Sigmoid colon (tissue), 7 donors: ENCODE data around the gene SDHAF2. TPM values are rescaled to one million over a fixed set of nuclear protein-coding genes. Genes with fewer than 3 reads are reported as not detected.
A peak's percentile ranks its signal among the peaks of the same experiment; 100 is the strongest.

Source experiments
- DNase-seq: peaks from one replicate; pipeline ENCODE4 v3.0.0-alpha.2; 2019
- H3K27ac ChIP-seq, 4 donors: fragments of 200-600 bp; sonication (generic); one replicate each; pipeline ENCODE4 v1.5.1; 2016 to 2019; ENCODE audit warnings: mild to moderate bottlenecking in 1 of 4
- H3K27me3 ChIP-seq, 3 donors: fragments of 200-600 bp; sonication (generic); one replicate each; pipeline ENCODE4 v1.5.1; 2019; ENCODE audit warnings: mild to moderate bottlenecking in 1 of 3
- H3K36me3 ChIP-seq, 4 donors: fragments of 200-600 bp; sonication (generic); one replicate each; pipeline ENCODE4 v1.5.1; 2016 to 2019
- H3K4me1 ChIP-seq, 4 donors: fragments of 200-600 bp; sonication (generic); one replicate each; pipeline ENCODE4 v1.5.1; 2017 to 2019
- H3K4me3 ChIP-seq, 4 donors: fragments of 200-600 bp; sonication (generic); one replicate each; pipeline ENCODE4 v1.5.1; 2017 to 2019; ENCODE audit warnings: mild to moderate bottlenecking in 2 of 4, moderate library complexity in 1 of 4
- H3K9me3 ChIP-seq, 4 donors: fragments of 200-600 bp in 3 of 4; sonication (generic) in 3 of 4; one replicate each; pipeline versions ENCODE4 v1.5.1 to v1.6.1; 2013 to 2019
- EP300 ChIP-seq, 4 donors: sonication (generic); formaldehyde crosslinking; IDR thresholded peaks; one replicate each; pipeline ENCODE4 v1.6.1; 2017; ENCODE audit warnings: antibody characterized with exemption in 4 of 4
- POLR2A ChIP-seq, 2 donors: fragments of 450-650 bp; IDR thresholded peaks; one replicate each; pipeline ENCODE4 v1.6.1; 2016; ENCODE audit warnings: antibody characterized with exemption in 2 of 2, mild to moderate bottlenecking in 2 of 2, moderate library complexity in 2 of 2
- POLR2AphosphoS5 ChIP-seq, 4 donors: sonication (generic); formaldehyde crosslinking; IDR thresholded peaks; one replicate each; pipeline ENCODE4 v1.6.1; 2017; ENCODE audit warnings: antibody characterized with exemption in 4 of 4
- WGBS, 2 donors: extraction: QIAGEN DNeasy Blood & Tissue Kit; methylation state at CpG; one replicate each; pipeline ENCODE4 v1.1.7; 2013; 5-methylcytosine and 5-hydroxymethylcytosine counted together
- intact Hi-C: fragments of 100-400 bp; cut with DNase I; formaldehyde crosslinking; loops from one replicate; pipeline ENCODE4 v1.15.1; 2023
- polyA plus RNA-seq, 3 donors: library from polyadenylated mRNA; stranded (reverse); fragments of 200-250 nt; gene quantifications; one replicate each; pipeline ENCODE4 v1.2.3, GENCODE V29; 2013
- total RNA-seq, 4 donors: library from RNA; depleted of rRNA; stranded (reverse); fragments of >200 nt; gene quantifications; one replicate each; pipeline ENCODE4 v1.1.0, GENCODE V29; 2016
- TF ChIP-seq, protein P1 (sequence below), 4 experiments: fragments of 450-650 bp in 3 of 4; fragments of 200-600 bp in 1 of 4; IDR thresholded peaks; one replicate each; pipeline ENCODE4 v1.5.1; 2016 to 2019; ENCODE audit warnings: antibody characterized with exemption in 4 of 4, mild to moderate bottlenecking in 3 of 4, moderate library complexity in 2 of 4
- donor health status: healthy with polysubstance abuse.
- donor health status: Bipolar disorder and iron deficiency.
- donor health status: healthy.

The SDHAF2 gene
- total and polyA plus RNA-seq, 7 donors = 27.3 to 97.3 (median 61.7) TPM

DNA sequence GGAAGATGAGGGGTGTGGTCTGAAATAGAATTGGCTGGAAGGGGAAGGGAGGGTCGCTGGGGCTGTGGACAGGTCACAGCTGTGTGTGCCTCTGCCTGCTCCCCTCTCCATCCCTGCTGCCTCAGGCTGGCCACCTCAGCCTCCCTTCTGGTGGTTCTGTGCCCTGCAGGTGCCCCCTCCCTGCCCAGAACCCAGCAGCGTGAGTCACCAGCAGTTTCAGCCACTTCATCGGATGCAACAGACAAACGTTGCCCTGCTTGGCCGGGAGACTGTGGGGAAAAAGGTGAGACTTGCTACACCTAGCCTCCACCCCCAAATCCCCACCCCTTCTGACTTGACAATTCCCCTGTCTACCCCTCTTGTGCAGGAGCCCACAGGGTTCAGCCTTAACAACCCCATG lies 56.9 kb downstream of the SDHAF2 start:
- intact Hi-C loops = no loop called here
- TF ChIP-seq POLR2AphosphoS5 (IDR thresholded peaks at IDR 0.05) = no peak
- TF ChIP-seq, protein P1, sequence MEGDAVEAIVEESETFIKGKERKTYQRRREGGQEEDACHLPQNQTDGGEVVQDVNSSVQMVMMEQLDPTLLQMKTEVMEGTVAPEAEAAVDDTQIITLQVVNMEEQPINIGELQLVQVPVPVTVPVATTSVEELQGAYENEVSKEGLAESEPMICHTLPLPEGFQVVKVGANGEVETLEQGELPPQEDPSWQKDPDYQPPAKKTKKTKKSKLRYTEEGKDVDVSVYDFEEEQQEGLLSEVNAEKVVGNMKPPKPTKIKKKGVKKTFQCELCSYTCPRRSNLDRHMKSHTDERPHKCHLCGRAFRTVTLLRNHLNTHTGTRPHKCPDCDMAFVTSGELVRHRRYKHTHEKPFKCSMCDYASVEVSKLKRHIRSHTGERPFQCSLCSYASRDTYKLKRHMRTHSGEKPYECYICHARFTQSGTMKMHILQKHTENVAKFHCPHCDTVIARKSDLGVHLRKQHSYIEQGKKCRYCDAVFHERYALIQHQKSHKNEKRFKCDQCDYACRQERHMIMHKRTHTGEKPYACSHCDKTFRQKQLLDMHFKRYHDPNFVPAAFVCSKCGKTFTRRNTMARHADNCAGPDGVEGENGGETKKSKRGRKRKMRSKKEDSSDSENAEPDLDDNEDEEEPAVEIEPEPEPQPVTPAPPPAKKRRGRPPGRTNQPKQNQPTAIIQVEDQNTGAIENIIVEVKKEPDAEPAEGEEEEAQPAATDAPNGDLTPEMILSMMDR (IDR thresholded peaks at IDR 0.05) = no peak
- TF ChIP-seq POLR2A (IDR thresholded peaks at IDR 0.05) = no peak
- no peak for TF ChIP-seq EP300 (IDR thresholded peaks at IDR 0.05)
- no peak overlapping the region for H3K27ac ChIP-seq
- H3K36me3 ChIP-seq = no peaks in the 10 kb centered on the region
- no peak for DNase-seq
- no peaks in the 10 kb centered on the region for H3K9me3 ChIP-seq
- 86 to 88% methylated on average over 5 of the region's 5 CpGs for WGBS, 2 donors
- peaks cover 0 to 6% (median 0%) of the 10 kb centered on the region in 3 donors for H3K27me3 ChIP-seq
- no peak overlapping the region for H3K4me3 ChIP-seq
- H3K4me1 ChIP-seq = peaks cover 0 to 32% (median 27%) of the 10 kb centered on the region in 4 donors

DNA sequence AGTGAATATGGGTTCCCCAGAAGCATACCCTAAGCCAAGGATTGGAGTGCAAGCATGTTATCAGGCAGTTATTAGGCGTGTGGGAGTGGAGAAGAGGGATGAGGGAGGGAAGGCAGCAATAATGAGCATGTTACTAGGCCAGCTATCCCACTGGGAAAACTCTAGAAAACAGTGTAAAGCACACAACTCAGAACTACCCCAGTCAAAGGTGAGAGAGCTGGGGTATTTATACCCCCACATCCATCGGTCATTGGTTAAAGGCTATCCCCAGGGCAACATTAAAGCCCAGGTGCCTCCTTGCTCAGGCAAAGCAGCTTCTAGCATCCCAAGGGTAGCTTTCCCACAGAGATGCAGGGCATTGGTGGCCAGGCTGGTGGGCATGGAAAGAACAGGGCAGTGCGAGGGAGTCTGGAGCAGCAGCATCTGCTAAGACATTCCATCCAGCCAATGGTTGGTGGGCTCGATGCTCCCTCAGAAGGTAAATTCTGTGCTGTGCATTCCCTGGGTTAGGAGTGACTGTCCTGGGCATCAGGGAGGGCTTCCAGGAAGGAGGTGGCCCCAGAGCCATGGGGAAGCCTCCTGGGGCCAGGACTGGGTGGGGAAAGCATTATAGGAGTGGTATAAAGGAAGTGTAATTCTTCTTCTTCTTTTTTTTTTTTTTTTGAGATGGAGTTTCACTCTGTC lies 57.6 kb downstream of the SDHAF2 start:
- no peaks in the 10 kb centered on the region for H3K36me3 ChIP-seq
- intact Hi-C loops = no loop called here
- DNase-seq = no peak
- no peak overlapping the region for H3K27ac ChIP-seq
- no peak for TF ChIP-seq POLR2AphosphoS5 (IDR thresholded peaks at IDR 0.05)
- no peak for TF ChIP-seq POLR2A (IDR thresholded peaks at IDR 0.05)
- TF ChIP-seq, protein P1 (IDR thresholded peaks at IDR 0.05) = no peak
- TF ChIP-seq EP300 (IDR thresholded peaks at IDR 0.05) = no peak
- peaks cover 0 to 4% (median 0%) of the 10 kb centered on the region in 3 donors for H3K27me3 ChIP-seq
- peaks cover 0 to 32% (median 27%) of the 10 kb centered on the region in 4 donors for H3K4me1 ChIP-seq
- H3K9me3 ChIP-seq = no peaks in the 10 kb centered on the region
- WGBS, 2 donors = 96 to 98% methylated on average over 4 of the region's 4 CpGs
- no peak overlapping the region for H3K4me3 ChIP-seq

DNA sequence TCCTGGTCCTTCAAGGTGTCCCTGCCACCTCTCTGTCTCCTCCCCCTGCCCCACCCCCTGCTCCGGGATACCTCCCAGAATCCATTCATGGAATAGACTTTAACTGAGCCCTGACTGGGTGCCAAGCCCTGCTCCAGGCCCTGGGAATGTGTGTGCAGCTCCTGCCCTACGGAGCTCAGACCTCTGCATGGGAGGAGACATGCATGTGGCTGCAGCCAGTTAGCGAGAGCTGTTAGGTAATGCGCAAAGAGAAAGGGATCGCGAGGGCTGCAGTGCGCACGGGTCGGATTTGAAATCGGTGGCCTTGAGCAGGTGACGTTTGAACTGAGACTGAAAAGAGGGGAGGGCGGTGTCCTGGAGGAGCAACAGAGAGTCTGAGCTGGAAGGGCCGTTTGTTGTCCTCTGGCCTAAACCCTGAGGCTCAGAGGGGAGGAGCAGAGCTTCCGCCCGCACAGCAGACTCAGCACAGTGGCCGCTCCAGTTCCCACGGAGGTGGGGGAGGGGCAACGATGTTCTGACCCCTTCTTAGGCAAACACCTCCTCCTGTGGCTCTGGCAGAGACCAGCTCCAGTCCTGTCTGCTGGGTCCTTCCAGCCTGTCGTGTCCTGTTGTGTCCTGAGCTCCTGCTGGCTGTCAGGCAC lies 58.8 kb downstream of the SDHAF2 start:
- intact Hi-C loops = no loop called here
- DNase-seq = no peak
- 8 to 43% methylated on average over 19 of the region's 19 CpGs for WGBS, 2 donors
- peak overlapping the region; percentile 17 to 75 (median 59) for H3K27ac ChIP-seq
- H3K36me3 ChIP-seq = no peaks in the 10 kb centered on the region
- H3K9me3 ChIP-seq = no peaks in the 10 kb centered on the region
- no peaks in the 10 kb centered on the region for H3K27me3 ChIP-seq
- peak overlapping the region in 3 of 4 donors; percentile 9 to 28 (median 24) for H3K4me3 ChIP-seq
- peaks cover 0 to 32% (median 27%) of the 10 kb centered on the region in 4 donors for H3K4me1 ChIP-seq
- TF ChIP-seq POLR2A (IDR thresholded peaks at IDR 0.05) (no peak), EP300 (IDR thresholded peaks at IDR 0.05) (no peak), POLR2AphosphoS5 (IDR thresholded peaks at IDR 0.05) (peak in 2 of 4 donors; percentile 9 to 26)
- TF ChIP-seq, protein P1 (IDR thresholded peaks at IDR 0.05) = no peak

DNA sequence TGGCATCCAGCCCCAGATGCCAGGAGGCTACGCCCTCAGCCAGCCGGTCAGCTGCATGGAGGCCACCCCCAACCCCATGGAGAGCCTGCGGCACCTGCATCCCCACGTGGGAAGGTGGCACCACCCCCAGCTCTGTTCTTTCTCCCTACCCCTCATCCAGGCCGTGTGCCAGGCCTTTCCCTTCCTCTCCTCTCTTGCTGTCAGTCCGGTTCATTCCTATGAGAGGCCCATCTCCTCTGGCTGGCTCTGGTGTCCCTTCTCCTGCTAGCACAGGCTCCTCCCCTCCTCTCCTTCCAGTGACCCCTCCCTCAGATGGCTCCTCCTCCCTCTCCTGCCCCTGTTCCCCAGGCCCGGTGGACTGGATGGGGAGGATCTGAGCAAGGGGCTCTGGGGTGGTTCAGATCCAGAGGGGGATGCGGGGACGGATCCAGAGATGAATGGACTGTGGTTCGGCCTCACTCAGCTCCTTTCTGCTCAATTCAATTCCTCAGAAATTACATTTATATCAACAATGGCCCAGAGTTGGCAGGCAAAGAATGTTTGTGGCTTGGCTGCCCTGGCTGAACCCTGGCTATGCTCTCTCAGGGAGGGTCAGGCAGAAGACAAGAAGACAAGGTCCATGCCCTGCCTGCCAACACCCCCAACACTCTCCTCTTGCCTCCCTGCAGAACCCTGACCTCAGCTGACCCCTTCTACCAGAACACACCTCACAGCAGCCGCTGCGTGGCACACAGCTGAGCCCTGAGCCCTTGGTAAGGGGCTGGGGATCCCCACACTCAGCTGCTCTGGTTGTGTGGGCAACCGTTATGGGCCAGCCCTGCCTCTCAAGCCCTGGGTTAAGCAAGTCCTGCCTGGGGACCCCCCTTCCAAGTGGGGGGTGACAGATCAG lies 60.2 kb downstream of the SDHAF2 start:
- DNase-seq = no peak
- H3K4me1 ChIP-seq = peaks cover 0 to 32% (median 27%) of the 10 kb centered on the region in 4 donors
- H3K4me3 ChIP-seq = no peak overlapping the region
- no peaks in the 10 kb centered on the region for H3K9me3 ChIP-seq
- H3K36me3 ChIP-seq = no peaks in the 10 kb centered on the region
- intact Hi-C loops = no loop called here
- peak overlapping the region; percentile 34 to 75 (median 59) for H3K27ac ChIP-seq
- TF ChIP-seq POLR2A (IDR thresholded peaks at IDR 0.05) (no peak), EP300 (IDR thresholded peaks at IDR 0.05) (no peak), POLR2AphosphoS5 (IDR thresholded peaks at IDR 0.05) (no peak)
- TF ChIP-seq, protein P1 (IDR thresholded peaks at IDR 0.05) = no peak
- no peaks in the 10 kb centered on the region for H3K27me3 ChIP-seq
- WGBS, 2 donors = 70 to 73% methylated on average over 13 of the region's 13 CpGs
